Astrocyte (in vitro differentiated cells and primary cell): Measurements from ENCODE around the gene PDLIM5. TPM values are rescaled to one million over a fixed set of nuclear protein-coding genes. Genes with fewer than 3 reads are reported as not detected.

Experiments
- DNase-seq: peaks from one replicate; pipeline ENCODE4 v3.0.0-alpha.2; 2010; ENCODE audit warnings: low read depth
- FAIRE-seq: peaks from 2 replicates; lab custom pipeline; 2011; peaks lifted over from hg19 to GRCh38; lab: Jason Lieb, UNC
- H2AFZ ChIP-seq: 2 replicates; pipeline ENCODE4 v1.6.0; 2012; ENCODE audit warnings: low read depth, low read length, inconsistent platforms
- H3K27ac ChIP-seq: 2 replicates; pipeline ENCODE4 v1.5.1; 2011; ENCODE audit warnings: low read depth, low read length, inconsistent platforms
- H3K27me3 ChIP-seq: 2 replicates; pipeline ENCODE4 v1.6.0; 2011; ENCODE audit warnings: low read length, inconsistent platforms; ENCODE audit not compliant: insufficient read depth
- H3K36me3 ChIP-seq: 2 replicates; pipeline ENCODE4 v1.5.1; 2011; ENCODE audit warnings: low read length, inconsistent platforms; ENCODE audit not compliant: insufficient read depth
- H3K4me1 ChIP-seq: 2 replicates; pipeline ENCODE4 v1.5.1; 2011; ENCODE audit warnings: low read length, inconsistent platforms; ENCODE audit not compliant: insufficient read depth
- H3K4me2 ChIP-seq: 2 replicates; pipeline ENCODE4 v1.6.0; 2012; ENCODE audit warnings: low read length, inconsistent platforms
- H3K4me3 ChIP-seq: 2 replicates; pipeline ENCODE4 v1.5.1; 2011; ENCODE audit warnings: low read depth, mild to moderate bottlenecking, low read length, inconsistent platforms; ENCODE audit not compliant: insufficient read depth
- H3K79me2 ChIP-seq: 2 replicates; pipeline ENCODE4 v1.6.0; 2012; ENCODE audit warnings: mild to moderate bottlenecking, low read length, inconsistent platforms; ENCODE audit not compliant: insufficient read depth
- H3K9ac ChIP-seq: 2 replicates; pipeline ENCODE4 v1.6.0; 2012; ENCODE audit warnings: mild to moderate bottlenecking, low read length, inconsistent platforms
- H3K9me3 ChIP-seq: 2 replicates; pipeline ENCODE4 v1.5.1; 2012; ENCODE audit warnings: low read depth, mild to moderate bottlenecking, low read length, inconsistent platforms; ENCODE audit not compliant: insufficient read depth
- H4K20me1 ChIP-seq: 2 replicates; pipeline ENCODE4 v1.6.0; 2012; ENCODE audit warnings: low read length, inconsistent platforms; ENCODE audit not compliant: insufficient read depth
- H3K27ac Mint-ChIP-seq: one replicate; pipeline ENCODE4 v1.8.0; 2021; ENCODE audit warnings: mild to moderate bottlenecking, mixed read lengths; ENCODE audit not compliant: unreplicated experiment
- H3K27me3 Mint-ChIP-seq: one replicate; pipeline ENCODE4 v1.8.0; 2021; ENCODE audit warnings: low read depth, mixed read lengths; ENCODE audit not compliant: unreplicated experiment
- H3K36me3 Mint-ChIP-seq: one replicate; pipeline ENCODE4 v1.8.0; 2021; ENCODE audit warnings: low read depth, mixed read lengths; ENCODE audit not compliant: unreplicated experiment
- H3K4me1 Mint-ChIP-seq: one replicate; pipeline ENCODE4 v1.8.0; 2021; ENCODE audit warnings: low read depth, mixed read lengths; ENCODE audit not compliant: unreplicated experiment
- H3K4me3 Mint-ChIP-seq: one replicate; pipeline ENCODE4 v1.8.0; 2021; ENCODE audit warnings: mild to moderate bottlenecking, moderate library complexity, mixed read lengths; ENCODE audit not compliant: unreplicated experiment
- H3K9me3 Mint-ChIP-seq: one replicate; pipeline ENCODE4 v1.8.0; 2021; ENCODE audit warnings: mild to moderate bottlenecking, mixed read lengths; ENCODE audit not compliant: unreplicated experiment
- EZH2 ChIP-seq: IDR thresholded peaks from 2 replicates; pipeline ENCODE4 v1.6.1; 2012; ENCODE audit warnings: mild to moderate bottlenecking, low read length, inconsistent platforms; ENCODE audit not compliant: insufficient read depth
- total RNA-seq: library from RNA; stranded (reverse); gene quantifications from 2 replicates; pipeline ENCODE4 v1.2.1, GENCODE V29; 2021
- TF ChIP-seq, protein P1 (sequence below): IDR thresholded peaks from 2 replicates; pipeline ENCODE4 v1.5.1; 2011; ENCODE audit warnings: low read depth, mild to moderate bottlenecking, inconsistent platforms, low read length, moderate library complexity; ENCODE audit not compliant: insufficient read depth

PDLIM5 gene
- total RNA-seq, 1 donor from 2014 or later = 181 TPM

DNA sequence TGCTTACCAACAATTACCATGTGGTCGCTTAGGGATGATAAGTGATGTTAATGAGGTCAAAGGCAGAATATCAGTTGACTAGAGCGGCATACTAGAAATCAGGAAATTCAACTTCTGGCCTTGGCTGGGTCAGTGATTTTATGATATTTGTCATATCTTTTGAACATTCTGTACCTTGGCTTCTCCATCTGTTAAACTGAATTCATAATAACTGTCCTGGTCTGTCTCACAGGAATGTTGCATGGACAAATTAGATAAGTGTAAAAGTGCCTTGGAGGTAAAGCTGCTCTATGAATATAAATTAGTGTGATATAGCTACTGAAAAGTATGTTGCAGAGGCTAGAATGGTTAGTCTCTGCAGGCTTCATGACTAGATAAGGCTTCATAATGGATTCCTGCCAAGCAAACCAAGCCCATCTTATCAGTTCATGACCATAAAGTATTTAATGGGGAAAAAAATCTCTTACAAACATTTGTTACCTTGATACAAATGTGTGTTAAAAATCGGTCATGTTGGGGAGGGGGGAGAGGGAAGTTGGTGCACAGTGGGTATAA lies 201.4 kb downstream of the PDLIM5 start:
- Mint-ChIP-seq H3K4me1 (peaks cover 9% of the 10 kb centered on the region), H3K27me3 (no peaks in the 10 kb centered on the region), H3K27ac (no peak overlapping the region), H3K4me3 (no peak overlapping the region), H3K9me3 (no peaks in the 10 kb centered on the region), H3K36me3 (peaks cover 14% of the 10 kb centered on the region)
- no peaks in the 10 kb centered on the region for H3K4me1 ChIP-seq
- no peaks in the 10 kb centered on the region for H3K27me3 ChIP-seq
- H3K4me3 ChIP-seq = no peak overlapping the region
- peaks cover 8% of the 10 kb centered on the region for H4K20me1 ChIP-seq
- FAIRE-seq (no peak), DNase-seq (peak; percentile 18)
- H3K27ac ChIP-seq = no peak overlapping the region
- H3K9me3 ChIP-seq = no peaks in the 10 kb centered on the region
- H3K9ac ChIP-seq = no peak overlapping the region
- peaks cover 36% of the 10 kb centered on the region for H3K36me3 ChIP-seq
- TF ChIP-seq, protein P1, sequence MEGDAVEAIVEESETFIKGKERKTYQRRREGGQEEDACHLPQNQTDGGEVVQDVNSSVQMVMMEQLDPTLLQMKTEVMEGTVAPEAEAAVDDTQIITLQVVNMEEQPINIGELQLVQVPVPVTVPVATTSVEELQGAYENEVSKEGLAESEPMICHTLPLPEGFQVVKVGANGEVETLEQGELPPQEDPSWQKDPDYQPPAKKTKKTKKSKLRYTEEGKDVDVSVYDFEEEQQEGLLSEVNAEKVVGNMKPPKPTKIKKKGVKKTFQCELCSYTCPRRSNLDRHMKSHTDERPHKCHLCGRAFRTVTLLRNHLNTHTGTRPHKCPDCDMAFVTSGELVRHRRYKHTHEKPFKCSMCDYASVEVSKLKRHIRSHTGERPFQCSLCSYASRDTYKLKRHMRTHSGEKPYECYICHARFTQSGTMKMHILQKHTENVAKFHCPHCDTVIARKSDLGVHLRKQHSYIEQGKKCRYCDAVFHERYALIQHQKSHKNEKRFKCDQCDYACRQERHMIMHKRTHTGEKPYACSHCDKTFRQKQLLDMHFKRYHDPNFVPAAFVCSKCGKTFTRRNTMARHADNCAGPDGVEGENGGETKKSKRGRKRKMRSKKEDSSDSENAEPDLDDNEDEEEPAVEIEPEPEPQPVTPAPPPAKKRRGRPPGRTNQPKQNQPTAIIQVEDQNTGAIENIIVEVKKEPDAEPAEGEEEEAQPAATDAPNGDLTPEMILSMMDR = no peak
- TF ChIP-seq EZH2 = no peak
- no peak overlapping the region for H2AFZ ChIP-seq
- H3K4me2 ChIP-seq = no peak overlapping the region
- peaks cover 2% of the 10 kb centered on the region for H3K79me2 ChIP-seq

DNA sequence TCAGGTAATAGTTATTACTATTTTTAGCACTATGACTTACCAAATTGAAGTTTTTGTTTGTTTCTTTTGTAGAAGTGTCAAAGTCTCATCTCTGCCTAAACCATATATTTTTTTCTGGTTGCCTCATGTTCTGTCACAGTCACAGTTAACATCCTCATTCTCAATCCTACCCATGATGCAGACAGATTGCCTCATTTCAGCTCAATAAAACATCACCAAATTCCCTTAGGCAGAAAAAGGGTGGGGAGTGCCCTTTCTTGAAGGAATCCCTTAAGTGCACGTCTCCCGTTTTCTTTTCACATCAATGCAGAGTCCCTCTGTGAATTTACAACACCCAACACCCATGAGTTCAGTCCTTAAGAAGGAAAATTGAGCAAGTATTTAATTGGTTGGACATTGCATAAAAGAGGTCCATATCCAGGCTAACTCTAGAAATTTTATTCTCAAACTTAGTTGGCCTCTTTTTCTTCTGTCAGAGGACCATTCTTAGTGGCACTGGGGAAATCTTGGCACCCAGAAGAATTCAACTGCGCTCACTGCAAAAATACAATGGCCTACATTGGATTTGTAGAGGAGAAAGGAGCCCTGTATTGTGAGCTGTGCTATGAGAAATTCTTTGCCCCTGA lies 202.4 kb downstream of the PDLIM5 start:
- FAIRE-seq (no peak), DNase-seq (no peak)
- peaks cover 2% of the 10 kb centered on the region for H3K79me2 ChIP-seq
- TF ChIP-seq EZH2 = no peak
- TF ChIP-seq, protein P1 = no peak
- H4K20me1 ChIP-seq = peaks cover 8% of the 10 kb centered on the region
- H3K36me3 ChIP-seq = peaks cover 40% of the 10 kb centered on the region
- no peak overlapping the region for H3K4me3 ChIP-seq
- Mint-ChIP-seq H3K36me3 (peaks cover 17% of the 10 kb centered on the region), H3K9me3 (no peaks in the 10 kb centered on the region), H3K4me1 (peaks cover 9% of the 10 kb centered on the region), H3K4me3 (no peak overlapping the region), H3K27me3 (no peaks in the 10 kb centered on the region), H3K27ac (no peak overlapping the region)
- no peak overlapping the region for H3K4me2 ChIP-seq
- no peaks in the 10 kb centered on the region for H3K4me1 ChIP-seq
- no peak overlapping the region for H3K9ac ChIP-seq
- no peak overlapping the region for H3K27ac ChIP-seq
- H3K9me3 ChIP-seq = no peaks in the 10 kb centered on the region
- no peak overlapping the region for H2AFZ ChIP-seq
- H3K27me3 ChIP-seq = no peaks in the 10 kb centered on the region

DNA sequence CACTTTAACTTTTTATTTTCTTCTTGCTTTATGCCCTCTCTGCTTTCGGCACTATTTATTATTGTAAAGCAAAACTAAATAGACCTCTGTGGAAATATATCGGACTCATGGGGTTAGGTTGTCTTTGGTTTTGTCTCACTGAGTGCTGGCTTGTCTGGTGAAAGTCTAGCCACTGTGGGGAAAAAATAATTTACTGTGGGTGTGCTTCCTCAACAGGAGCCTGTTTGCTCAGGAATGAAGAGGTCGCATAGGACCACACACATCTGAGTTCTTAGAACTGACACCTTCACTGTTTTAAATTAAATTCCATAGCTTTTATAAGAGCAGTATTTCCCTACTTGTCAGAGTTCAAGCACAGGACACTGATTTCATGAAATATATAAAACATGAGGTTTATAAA lies 203.0 kb downstream of the PDLIM5 start:
- Histone ChIP-seq H3K27ac (no peak overlapping the region), H3K4me2 (no peak overlapping the region), H3K36me3 (peaks cover 41% of the 10 kb centered on the region), H3K79me2 (no peaks in the 10 kb centered on the region), H3K9ac (no peak overlapping the region), H3K27me3 (no peaks in the 10 kb centered on the region), H2AFZ (no peak overlapping the region), H4K20me1 (peaks cover 8% of the 10 kb centered on the region), H3K9me3 (no peaks in the 10 kb centered on the region), H3K4me1 (no peaks in the 10 kb centered on the region), H3K4me3 (no peak overlapping the region)
- Mint-ChIP-seq H3K27me3 (no peaks in the 10 kb centered on the region), H3K36me3 (peaks cover 17% of the 10 kb centered on the region), H3K27ac (no peak overlapping the region), H3K9me3 (no peaks in the 10 kb centered on the region), H3K4me1 (peaks cover 9% of the 10 kb centered on the region), H3K4me3 (no peak overlapping the region)
- no peak for DNase-seq
- TF ChIP-seq, protein P1 = no peak
- TF ChIP-seq EZH2 = no peak
- no peak for FAIRE-seq
